ENCODE data around the gene DPP10.
"Not testable (repeated sequence)": the region's sequence is repeated elsewhere in the genome, so short reads cannot be mapped to it uniquely, and the experiment has no call there.

The DPP10 gene

DNA sequence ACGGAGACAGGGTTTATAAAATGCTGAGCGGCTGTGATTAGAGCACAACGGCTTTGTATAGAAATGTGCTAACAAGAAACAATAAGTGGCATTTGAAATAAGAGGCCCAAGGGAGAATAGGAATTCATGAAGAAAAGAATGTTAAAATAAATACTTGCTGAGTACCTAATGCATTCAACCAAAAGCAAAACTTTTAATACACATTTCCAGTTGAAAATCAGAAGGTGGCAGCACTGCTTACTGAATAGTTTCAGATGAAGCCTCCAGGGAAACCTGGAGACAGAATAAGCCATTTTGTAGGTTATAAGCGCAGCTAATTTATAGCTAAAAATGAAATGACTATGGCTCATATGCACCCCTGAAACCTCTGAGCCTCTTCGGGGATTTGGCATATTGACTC, 286.6 kb downstream of the DPP10 start:
- no peak for DNase-seq

DNA sequence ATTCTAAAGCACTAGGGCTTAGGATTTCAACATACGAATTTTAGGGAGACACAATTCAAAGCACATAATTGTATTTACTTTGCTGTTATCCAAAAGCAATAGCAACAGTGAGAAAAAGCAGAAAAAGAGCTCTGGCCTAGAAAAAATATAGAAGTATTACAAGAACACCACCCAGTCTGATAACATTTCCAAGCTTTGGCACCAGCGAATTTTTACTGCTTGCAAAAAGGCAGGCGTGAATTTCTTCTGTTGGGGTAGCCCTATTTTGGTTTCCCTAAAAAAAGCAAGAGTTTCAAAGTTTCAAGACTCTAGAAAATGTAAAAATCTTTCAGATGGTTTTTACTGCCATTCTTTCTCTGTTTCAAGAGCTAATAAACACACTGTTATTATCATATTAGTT, 292.7 kb downstream of the DPP10 start:
- DNase-seq: no peak

DNA sequence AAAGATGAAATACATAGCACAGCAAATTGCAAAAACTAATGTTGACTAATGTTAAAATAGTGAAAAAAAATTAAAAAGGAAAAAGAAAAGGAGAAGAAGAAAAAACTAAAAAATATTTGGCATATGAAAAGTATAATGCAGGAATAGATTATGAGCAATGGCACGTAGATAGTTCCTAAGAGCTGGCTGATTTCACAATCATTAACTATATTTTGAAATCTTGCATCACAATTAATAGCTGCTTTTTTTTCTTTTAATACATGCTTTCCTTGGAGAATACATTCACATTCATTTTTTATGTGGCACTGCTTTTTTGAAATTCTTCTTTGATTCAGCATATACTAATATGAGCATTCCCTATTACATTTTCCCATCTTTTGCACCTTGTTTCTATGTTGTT, 299.8 kb downstream of the DPP10 start:
- DNase-seq: no peak

- DNase-seq: no peak
Observed at GRCh38 chr2:114745700-114746099, 303.3 kb downstream of the DPP10 start.

GRCh38 chr2:114748175-114748574, 305.7 kb downstream of the DPP10 start:
- DNase-seq: not testable (repeated sequence)

DNA sequence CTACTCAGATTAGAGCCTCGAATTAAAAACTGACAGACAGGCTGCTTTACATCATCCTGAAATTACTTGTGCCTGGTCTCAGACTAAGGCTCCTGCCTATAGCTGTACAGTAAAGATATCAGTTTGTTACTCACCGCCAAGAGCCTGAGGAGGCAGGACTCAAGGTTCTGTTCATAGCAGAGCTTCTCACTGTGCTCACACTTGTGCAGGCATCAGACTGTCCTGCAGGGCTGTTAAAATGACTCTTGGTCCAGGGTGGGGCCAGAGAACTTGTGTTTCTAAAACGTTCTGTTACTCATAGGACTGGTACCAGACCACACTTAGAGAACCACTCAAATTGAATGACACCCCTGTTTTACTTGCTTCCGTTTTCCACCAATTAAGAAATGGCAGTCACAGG, 310.0 kb downstream of the DPP10 start:
- DNase-seq: no peak

- DNase-seq: no peak
Observed at GRCh38 chr2:114753145-114753544, 310.7 kb downstream of the DPP10 start.

GRCh38 chr2:114754907-114755563, 312.6 kb downstream of the DPP10 start:
- no peak for DNase-seq

- no peak for DNase-seq
Observed at GRCh38 chr2:114762376-114762775, 319.9 kb downstream of the DPP10 start.

GRCh38 chr2:114762986-114763385, 320.5 kb downstream of the DPP10 start:
- DNase-seq: no peak

GRCh38 chr2:114769110-114769509, 326.7 kb downstream of the DPP10 start:
- no peak for DNase-seq

GRCh38 chr2:114769991-114770390, 327.6 kb downstream of the DPP10 start:
- DNase-seq: no peak

- DNase-seq: no peak
Observed at GRCh38 chr2:114784046-114784445, 341.6 kb downstream of the DPP10 start.

- no peak for DNase-seq
Observed at GRCh38 chr2:114784890-114785583, 342.6 kb downstream of the DPP10 start.

GRCh38 chr2:114786901-114787300, 344.5 kb downstream of the DPP10 start:
- no peak for DNase-seq

GRCh38 chr2:114787486-114787885, 345.0 kb downstream of the DPP10 start:
- DNase-seq: no peak

DNA sequence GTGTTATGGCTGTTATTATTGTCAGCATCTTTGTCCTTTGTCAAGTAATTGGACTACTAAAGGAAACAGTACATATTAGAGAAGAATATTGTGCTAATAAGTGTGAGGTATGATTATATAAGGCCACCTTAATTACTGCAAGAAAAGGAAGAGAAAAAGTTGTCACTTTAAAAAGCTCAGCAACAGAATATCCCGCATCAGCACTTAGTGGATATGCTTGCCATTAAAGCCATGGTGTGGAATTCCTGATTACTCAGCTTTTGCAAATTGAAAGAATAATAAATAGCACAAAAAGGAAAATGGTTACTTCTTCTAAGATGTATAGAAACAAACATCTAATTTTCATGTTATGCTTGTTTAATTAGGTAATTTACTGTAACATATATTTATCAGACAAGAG, 347.5 kb downstream of the DPP10 start:
- DNase-seq: no peak

DNA sequence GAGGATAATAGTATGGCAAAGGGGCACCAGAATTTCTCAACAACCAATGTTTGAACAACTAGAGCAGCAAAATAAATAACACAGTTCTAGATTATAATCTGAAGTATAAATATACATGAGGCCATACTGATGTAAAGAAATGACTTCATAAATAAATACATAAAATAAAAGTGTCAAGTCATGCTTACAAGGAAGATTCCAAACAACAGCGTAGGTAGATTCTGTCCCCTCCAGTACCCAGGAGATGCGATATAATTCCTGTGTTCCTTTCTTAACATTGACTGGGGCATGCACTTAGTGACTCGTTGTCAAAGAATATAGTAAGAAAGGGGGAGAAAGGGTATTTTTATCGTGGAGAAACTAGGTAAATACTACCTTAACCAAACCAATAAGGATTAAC, 355.1 kb downstream of the DPP10 start:
- DNase-seq: no peak

GRCh38 chr2:114797942-114798341, 355.5 kb downstream of the DPP10 start:
- DNase-seq: no peak

GRCh38 chr2:114800371-114800770, 357.9 kb downstream of the DPP10 start:
- no peak for DNase-seq

DNA sequence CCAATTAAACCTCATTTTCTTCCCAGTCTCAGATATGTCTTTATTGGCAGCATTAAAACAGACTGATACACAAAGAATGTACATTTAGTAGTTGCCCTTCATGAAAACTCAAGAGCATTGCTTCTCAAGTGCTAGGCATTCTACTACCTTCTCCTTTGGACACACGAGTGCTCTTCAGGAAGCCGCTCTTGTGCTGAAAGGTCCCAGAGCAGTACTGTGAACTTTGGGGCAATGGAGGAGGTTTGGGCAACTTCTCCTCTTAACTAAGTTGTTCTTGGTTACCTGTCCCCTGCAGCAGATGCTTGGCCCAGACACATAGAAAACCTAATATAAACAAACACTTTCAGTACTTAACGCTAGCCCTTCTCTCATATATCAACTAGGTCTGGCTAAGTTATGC, 362.8 kb downstream of the DPP10 start:
- DNase-seq: no peak

- no peak for DNase-seq
Observed at GRCh38 chr2:114810092-114810491, 367.7 kb downstream of the DPP10 start.

GRCh38 chr2:114812261-114812660, 369.8 kb downstream of the DPP10 start:
- no peak for DNase-seq

DNA sequence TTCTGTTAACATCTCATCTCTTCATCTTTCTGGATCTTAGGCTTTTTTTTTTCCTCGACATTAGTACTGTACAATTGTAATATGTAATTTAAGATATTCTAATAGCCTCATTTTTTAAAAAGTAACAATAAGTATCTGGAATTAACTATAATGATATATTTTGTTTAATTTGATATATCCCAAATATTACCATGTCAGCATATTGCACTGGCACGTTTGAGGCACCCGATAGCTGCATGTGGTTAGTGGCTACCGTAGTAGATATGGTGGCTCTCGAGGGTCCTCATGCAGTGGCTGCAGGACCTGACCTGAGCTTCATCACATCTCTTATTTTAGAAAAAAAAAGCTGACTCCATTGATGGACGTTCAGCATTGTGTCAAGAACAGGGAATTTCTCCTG, 371.9 kb downstream of the DPP10 start:
- no peak for DNase-seq

DNA sequence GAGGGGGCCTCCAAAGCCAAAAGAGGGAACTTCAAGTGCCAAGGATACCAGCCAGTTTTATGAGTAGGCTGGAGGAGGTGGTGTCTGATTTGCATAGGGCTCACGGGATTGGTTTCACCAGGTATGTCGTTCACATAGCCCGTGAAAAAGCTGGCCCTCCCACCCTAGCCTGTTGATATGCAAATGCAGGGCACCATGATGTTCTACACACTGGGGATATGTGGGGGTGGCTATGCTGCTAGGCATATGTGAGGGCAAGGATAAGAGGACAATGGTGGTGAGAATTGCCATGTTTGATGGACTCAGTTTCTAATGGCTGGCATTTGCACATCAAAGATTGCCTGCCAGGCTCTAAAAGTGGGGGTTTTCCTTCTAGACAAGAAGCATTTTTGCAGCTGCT, 378.6 kb downstream of the DPP10 start:
- no peak for DNase-seq
